ENCODE measurements around the gene UNC13A. TPM values are rescaled to one million over a fixed set of nuclear protein-coding genes. Genes with fewer than 3 reads are reported as not detected.

Gene UNC13A
- polyA plus RNA-seq, 1 experiment, result 2.2 TPM

DNA sequence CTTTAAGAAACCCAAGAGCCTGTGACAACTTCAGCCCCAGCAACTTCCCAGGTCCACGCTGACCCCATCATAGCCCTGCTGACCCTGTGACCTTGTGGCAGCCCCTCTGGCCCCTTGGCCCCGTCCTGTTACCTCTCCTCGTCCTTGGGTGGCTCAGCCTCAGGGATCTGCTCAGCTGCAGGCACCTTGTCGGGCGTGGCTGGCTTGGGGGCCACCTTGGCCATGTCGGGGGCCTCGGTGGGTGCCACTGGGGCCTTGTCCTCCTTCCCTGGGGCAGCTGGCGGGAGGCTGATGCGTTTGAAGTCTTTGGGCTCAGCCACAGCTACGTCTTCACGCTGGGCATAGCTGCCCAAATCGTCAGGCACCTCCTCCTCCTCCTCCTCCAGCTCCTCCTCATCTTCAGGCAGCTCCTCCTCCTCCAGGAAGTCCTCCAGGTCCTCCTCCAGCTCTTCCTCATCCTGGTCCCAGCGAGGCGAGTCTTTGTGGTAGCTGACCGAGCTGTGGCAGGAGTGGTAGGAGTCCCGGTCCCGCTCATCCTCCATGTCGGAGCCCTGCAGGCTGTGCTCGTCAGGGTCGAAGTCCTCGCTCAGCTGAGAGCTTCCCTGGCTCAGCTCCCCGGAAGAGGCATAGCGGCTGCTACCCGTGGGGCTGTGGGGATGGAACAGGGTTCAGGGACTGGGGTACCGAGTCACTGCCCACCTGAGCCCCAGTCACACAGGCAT is 32.2 kb downstream of the UNC13A start:
- Histone ChIP-seq H3K27me3 (ENCODE audit: control insufficient read depth, insufficient read depth, low read length) (no peaks in the 10 kb centered on the region), H3K36me3 (ENCODE audit: control insufficient read depth, insufficient read depth, low read length) (no peaks in the 10 kb centered on the region), H3K4me3 (ENCODE audit: low read depth, low read length) (no peak overlapping the region)
- ChIA-PET CTCF (no interaction called here), POLR2A (no interaction called here)
- DNase-seq (ENCODE audit: low read depth), result no peak
- TF ChIP-seq, protein P1, sequence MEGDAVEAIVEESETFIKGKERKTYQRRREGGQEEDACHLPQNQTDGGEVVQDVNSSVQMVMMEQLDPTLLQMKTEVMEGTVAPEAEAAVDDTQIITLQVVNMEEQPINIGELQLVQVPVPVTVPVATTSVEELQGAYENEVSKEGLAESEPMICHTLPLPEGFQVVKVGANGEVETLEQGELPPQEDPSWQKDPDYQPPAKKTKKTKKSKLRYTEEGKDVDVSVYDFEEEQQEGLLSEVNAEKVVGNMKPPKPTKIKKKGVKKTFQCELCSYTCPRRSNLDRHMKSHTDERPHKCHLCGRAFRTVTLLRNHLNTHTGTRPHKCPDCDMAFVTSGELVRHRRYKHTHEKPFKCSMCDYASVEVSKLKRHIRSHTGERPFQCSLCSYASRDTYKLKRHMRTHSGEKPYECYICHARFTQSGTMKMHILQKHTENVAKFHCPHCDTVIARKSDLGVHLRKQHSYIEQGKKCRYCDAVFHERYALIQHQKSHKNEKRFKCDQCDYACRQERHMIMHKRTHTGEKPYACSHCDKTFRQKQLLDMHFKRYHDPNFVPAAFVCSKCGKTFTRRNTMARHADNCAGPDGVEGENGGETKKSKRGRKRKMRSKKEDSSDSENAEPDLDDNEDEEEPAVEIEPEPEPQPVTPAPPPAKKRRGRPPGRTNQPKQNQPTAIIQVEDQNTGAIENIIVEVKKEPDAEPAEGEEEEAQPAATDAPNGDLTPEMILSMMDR (IDR thresholded peaks at IDR 0.05; ENCODE audit: insufficient read depth, low read depth, low read length), result no peak

DNA sequence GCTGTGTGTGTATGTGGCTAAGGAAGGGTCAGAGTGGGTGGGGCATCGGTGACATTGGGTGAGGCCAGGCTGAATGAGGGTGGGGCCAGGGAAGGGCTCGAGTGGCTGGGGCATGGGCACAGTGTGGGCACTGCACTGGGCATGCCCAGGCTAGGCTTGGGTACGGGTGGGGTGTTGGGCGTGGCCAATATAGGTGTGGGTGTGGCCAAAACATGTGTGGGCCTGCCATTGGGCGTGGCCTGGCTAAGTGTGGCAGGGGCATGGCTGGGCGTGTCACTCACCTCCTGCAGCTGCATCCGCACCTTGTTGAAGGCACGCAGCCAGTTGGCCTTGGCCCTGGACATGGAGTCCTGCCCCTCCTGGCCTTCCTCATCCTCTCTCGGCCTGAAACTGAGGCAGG is 33.2 kb downstream of the UNC13A start:
- no peak for DNase-seq (ENCODE audit: low read depth)
- POLR2A ChIA-PET, result no interaction called here
- TF ChIP-seq, protein P1 (IDR thresholded peaks at IDR 0.05; ENCODE audit: insufficient read depth, low read depth, low read length), result no peak
- CTCF ChIA-PET, result no interaction called here
- H3K27me3 ChIP-seq (ENCODE audit: control insufficient read depth, insufficient read depth, low read length), result no peaks in the 10 kb centered on the region
- H3K36me3 ChIP-seq (ENCODE audit: control insufficient read depth, insufficient read depth, low read length), result no peaks in the 10 kb centered on the region
- no peak overlapping the region for H3K4me3 ChIP-seq (ENCODE audit: low read depth, low read length)

DNA sequence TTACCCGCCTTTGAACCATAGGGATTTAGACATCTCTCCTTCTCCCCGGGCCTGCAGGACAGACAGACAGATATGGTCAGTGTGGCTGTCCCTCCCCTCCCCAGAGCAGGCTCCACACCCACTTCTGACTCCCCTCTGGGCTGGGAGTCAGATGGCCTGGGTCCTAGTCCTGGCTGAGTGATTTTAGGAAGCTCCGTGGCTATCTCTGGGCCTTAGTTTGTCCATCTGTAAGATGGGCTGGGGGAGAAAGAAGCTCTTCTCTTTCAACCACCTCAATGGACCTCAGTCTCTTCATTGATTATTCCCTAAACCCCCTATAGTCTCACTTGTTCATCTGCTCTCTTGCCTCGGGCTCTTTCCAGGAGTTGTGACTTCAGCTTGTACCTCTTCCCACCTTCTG is 35.5 kb downstream of the UNC13A start:
- DNase-seq (ENCODE audit: low read depth), result no peak
- Histone ChIP-seq H3K36me3 (ENCODE audit: control insufficient read depth, insufficient read depth, low read length) (no peaks in the 10 kb centered on the region), H3K4me3 (ENCODE audit: low read depth, low read length) (no peak overlapping the region), H3K27me3 (ENCODE audit: control insufficient read depth, insufficient read depth, low read length) (no peaks in the 10 kb centered on the region)
- CTCF ChIA-PET, result interaction anchor here (0.9 to 1.1 kb wide), 2 partner anchors 10 to 25 kb away, joined by 3 read pairs; no protein-coding TSS in a partner anchor
- TF ChIP-seq, protein P1 (IDR thresholded peaks at IDR 0.05; ENCODE audit: insufficient read depth, low read depth, low read length), result no peak
- POLR2A ChIA-PET, result no interaction called here

DNA sequence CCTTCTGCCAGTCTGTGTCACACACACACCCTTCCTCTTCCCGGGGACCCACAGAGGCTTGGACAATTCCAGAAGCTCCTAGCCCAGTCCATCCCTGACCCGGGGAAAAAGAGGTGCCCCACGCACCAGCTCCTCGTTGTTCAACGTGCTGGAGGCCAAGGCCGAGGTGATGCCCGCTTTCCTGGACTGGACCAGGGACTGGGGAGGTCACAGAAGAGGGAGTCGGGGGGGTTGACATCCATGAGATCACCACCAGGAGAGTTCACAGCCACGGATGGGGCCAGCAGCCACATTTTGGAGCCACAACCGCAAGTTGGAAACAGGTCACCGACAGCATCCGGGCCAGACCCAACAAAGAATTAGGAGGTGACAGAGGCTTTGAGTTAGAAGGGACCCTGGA is 39.4 kb downstream of the UNC13A start:
- no peaks in the 10 kb centered on the region for H3K27me3 ChIP-seq (ENCODE audit: control insufficient read depth, insufficient read depth, low read length)

DNA sequence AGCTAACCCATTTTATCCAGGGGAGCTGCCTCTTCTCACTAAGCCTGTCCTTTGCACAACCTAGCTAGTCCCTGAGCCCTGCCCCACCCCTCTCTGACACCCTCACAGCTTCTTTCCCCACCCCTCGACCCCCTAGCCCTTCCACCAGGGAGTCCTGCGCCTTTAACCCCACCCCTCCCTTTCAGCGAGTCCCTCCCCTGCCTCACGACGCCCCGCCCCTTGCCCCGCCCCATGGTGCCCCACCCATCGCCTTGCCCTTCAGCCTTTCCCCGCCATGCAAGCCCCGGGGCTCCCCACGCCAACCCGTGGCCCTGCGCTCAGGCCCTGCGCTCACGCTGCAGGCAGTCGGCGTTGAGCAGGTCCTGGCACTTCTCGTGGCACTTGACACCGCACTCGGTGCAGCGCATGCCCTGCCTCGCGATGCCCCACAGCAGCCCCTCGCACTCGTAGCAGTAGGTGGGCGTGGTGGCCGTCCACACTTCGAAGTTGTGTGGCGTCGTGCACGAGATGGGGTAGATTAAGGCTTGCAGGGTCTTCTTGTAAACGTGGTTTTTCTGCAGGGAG is 40.0 kb downstream of the UNC13A start:
- ChIA-PET CTCF (interaction anchor here (0.6 kb wide), 2 partner anchors 19 to 60 kb away, joined by 3 read pairs; no protein-coding TSS in a partner anchor), POLR2A (no interaction called here)
- Histone ChIP-seq H3K36me3 (ENCODE audit: control insufficient read depth, insufficient read depth, low read length) (no peaks in the 10 kb centered on the region), H3K4me3 (ENCODE audit: low read depth, low read length) (no peak overlapping the region), H3K27me3 (ENCODE audit: control insufficient read depth, insufficient read depth, low read length) (no peaks in the 10 kb centered on the region)
- DNase-seq (ENCODE audit: low read depth), result no peak
- TF ChIP-seq, protein P1 (IDR thresholded peaks at IDR 0.05; ENCODE audit: insufficient read depth, low read depth, low read length), result no peak

More for the DNA sequence above, 39.4 kb downstream of the UNC13A start:
- no peak overlapping the region for H3K4me3 ChIP-seq (ENCODE audit: low read depth, low read length)
- ChIA-PET POLR2A (no interaction called here), CTCF (interaction anchor here (0.6 kb wide), 1 partner anchor 60 kb away, joined by 3 read pairs; no protein-coding TSS in a partner anchor)
- H3K36me3 ChIP-seq (ENCODE audit: control insufficient read depth, insufficient read depth, low read length), result no peaks in the 10 kb centered on the region
- TF ChIP-seq, protein P1 (IDR thresholded peaks at IDR 0.05; ENCODE audit: insufficient read depth, low read depth, low read length), result no peak
- DNase-seq (ENCODE audit: low read depth), result no peak
